Esophagus squamous epithelium (tissue), 4 donors: ENCODE data around the gene RBM47.
"Not testable (repeated sequence)": the region's sequence is repeated elsewhere in the genome, so short reads cannot be mapped to it uniquely, and the experiment has no call there.

Source experiments
- CTCF ChIP-seq, 6 experiments: fragments of 450-650 bp in 4 of 6; fragments of 200-600 bp in 2 of 6; sonication (generic) in 2 of 6; IDR thresholded peaks; one replicate each; pipeline ENCODE4 v1.5.1; 2016 to 2019; ENCODE audit warnings: antibody characterized with exemption in 6 of 6, mild to moderate bottlenecking in 4 of 6, moderate library complexity in 4 of 6
- POLR2A ChIP-seq, 4 donors: fragments of 450-650 bp; IDR thresholded peaks; one replicate each; pipeline ENCODE4 v1.6.1; 2017; ENCODE audit warnings: antibody characterized with exemption in 4 of 4, mild to moderate bottlenecking in 4 of 4, moderate library complexity in 3 of 4

- TF ChIP-seq CTCF, POLR2A (IDR thresholded peaks at IDR 0.05): not testable (repeated sequence)
Observed at GRCh38 chr4:40554641-40555040, 75.0 kb downstream of the RBM47 start.
